GM10248 (cell line): ENCODE results near the gene CYP46A1.
A peak's percentile ranks its signal among the peaks of the same experiment; 100 is the strongest.
"Not testable (repeated sequence)": the region's sequence is repeated elsewhere in the genome, so short reads cannot be mapped to it uniquely, and the experiment has no call there.

Experiments used
- CTCF ChIA-PET: fragments of 300-600 bp; sonication (Branson Sonifier 250); formaldehyde crosslinking; extraction: SDS; loops from one replicate; lab custom pipeline; 2021; ENCODE audit warnings: antibody characterized with exemption; lab: Yijun Ruan, JAX
- POLR2A ChIA-PET: fragments of 350-650 bp; sonication (Branson Sonifier 250); formaldehyde crosslinking; extraction: SDS; loops from one replicate; lab custom pipeline; 2020; ENCODE audit warnings: antibody characterized with exemption; lab: Yijun Ruan, JAX
- DNase-seq: peaks from one replicate; pipeline ENCODE4 v3.0.0; 2012; ENCODE audit errors: extremely low spot score
- TF ChIP-seq, protein P1 (sequence below): IDR thresholded peaks from 2 replicates; pipeline ENCODE4 v1.5.1; 2012; ENCODE audit warnings: mild to moderate bottlenecking, low read depth; ENCODE audit errors: extremely low read depth, missing control alignments, control extremely low read depth

Gene CYP46A1

GRCh38 chr14:99683619-99684409 is at the start of gene CYP46A1:
CYP46A1 (plus strand) TSS chr14:99684298; CDS start chr14:99684418, 120 bp downstream.
- CTCF ChIA-PET = interaction anchor here (0.6 to 2.2 kb wide), 11 partner anchors 15 to 203 kb away, joined by 3 to 8 read pairs (median 3); no protein-coding TSS in a partner anchor
- TF ChIP-seq, protein P1, sequence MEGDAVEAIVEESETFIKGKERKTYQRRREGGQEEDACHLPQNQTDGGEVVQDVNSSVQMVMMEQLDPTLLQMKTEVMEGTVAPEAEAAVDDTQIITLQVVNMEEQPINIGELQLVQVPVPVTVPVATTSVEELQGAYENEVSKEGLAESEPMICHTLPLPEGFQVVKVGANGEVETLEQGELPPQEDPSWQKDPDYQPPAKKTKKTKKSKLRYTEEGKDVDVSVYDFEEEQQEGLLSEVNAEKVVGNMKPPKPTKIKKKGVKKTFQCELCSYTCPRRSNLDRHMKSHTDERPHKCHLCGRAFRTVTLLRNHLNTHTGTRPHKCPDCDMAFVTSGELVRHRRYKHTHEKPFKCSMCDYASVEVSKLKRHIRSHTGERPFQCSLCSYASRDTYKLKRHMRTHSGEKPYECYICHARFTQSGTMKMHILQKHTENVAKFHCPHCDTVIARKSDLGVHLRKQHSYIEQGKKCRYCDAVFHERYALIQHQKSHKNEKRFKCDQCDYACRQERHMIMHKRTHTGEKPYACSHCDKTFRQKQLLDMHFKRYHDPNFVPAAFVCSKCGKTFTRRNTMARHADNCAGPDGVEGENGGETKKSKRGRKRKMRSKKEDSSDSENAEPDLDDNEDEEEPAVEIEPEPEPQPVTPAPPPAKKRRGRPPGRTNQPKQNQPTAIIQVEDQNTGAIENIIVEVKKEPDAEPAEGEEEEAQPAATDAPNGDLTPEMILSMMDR = no peak
- DNase-seq = peak; percentile 100
- POLR2A ChIA-PET = interaction anchor here (1.0 kb wide), 1 partner anchor 203 kb away, joined by 6 read pairs; the partner anchor contains the start of genes CCNK and SETD3

- DNase-seq = no peak
- POLR2A ChIA-PET = no interaction called here
- CTCF ChIA-PET = interaction anchor here (2.1 kb wide), 1 partner anchor 115 kb away, joined by 6 read pairs; no protein-coding TSS in a partner anchor
- TF ChIP-seq, protein P1 = no peak
Observed at GRCh38 chr14:99634443-99634842, 49.7 kb upstream of the CYP46A1 start.

DNA sequence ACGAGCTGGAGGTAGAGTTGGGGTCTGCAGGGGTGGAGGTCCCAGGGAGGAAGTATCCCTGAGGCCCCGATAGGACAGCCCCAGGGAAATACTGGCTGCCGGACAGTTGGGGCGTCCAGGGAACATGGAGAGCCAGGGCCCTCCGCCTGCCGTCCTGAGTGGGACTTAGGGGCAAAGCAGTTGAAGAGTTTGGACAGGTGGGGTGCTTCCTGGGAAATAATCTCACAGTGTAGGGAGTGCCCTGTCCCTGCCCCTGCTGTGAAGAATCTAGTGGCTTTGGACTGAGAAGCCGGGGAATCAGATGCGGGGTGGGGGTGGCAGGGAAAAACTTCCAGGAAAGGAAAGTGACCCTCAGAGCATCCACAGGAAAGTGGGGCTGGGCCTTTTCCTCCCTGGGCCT is 49.0 kb upstream of the CYP46A1 start:
- CTCF ChIA-PET = no interaction called here
- TF ChIP-seq, protein P1 = no peak
- POLR2A ChIA-PET = no interaction called here
- no peak for DNase-seq

- no peak for DNase-seq
- TF ChIP-seq, protein P1 = no peak
- POLR2A ChIA-PET = no interaction called here
- CTCF ChIA-PET = no interaction called here
Observed at GRCh38 chr14:99636487-99636886, 47.6 kb upstream of the CYP46A1 start.

- CTCF ChIA-PET = interaction anchor here (0.8 kb wide), 1 partner anchor 9 kb away, joined by 4 read pairs; no protein-coding TSS in a partner anchor
- TF ChIP-seq, protein P1 = no peak
- DNase-seq = no peak
- POLR2A ChIA-PET = no interaction called here
Observed at GRCh38 chr14:99637624-99638023, 46.5 kb upstream of the CYP46A1 start.

GRCh38 chr14:99642771-99643170 is 41.3 kb upstream of the CYP46A1 start:
- DNase-seq, POLR2A ChIA-PET, CTCF ChIA-PET: not testable (repeated sequence)

- ChIA-PET POLR2A (no interaction called here), CTCF (no interaction called here)
- TF ChIP-seq, protein P1 = no peak
- DNase-seq = no peak
Observed at GRCh38 chr14:99643343-99643742, 40.8 kb upstream of the CYP46A1 start.
